Mucosa of descending colon (tissue), 3 donors: Measurements from ENCODE around the gene PRDX3. TPM values are rescaled to one million over a fixed set of nuclear protein-coding genes. Genes with fewer than 3 reads are reported as not detected.
A peak's percentile ranks its signal among the peaks of the same experiment; 100 is the strongest.

Experiments
- ATAC-seq: fragments of 200-7000 bp; cut with Tn5 transposase; one replicate; pipeline ENCODE4 v1.9.1; 2020; ENCODE audit warnings: mild to moderate bottlenecking, moderate library complexity
- DNase-seq, 3 donors: peaks; one replicate each; pipeline ENCODE4 v3.0.0-alpha.2; 2020
- H3K36me3 ChIP-seq: fragments of 200-600 bp; one replicate; pipeline ENCODE4 v1.8.0; 2021; ENCODE audit warnings: low read depth, mild to moderate bottlenecking
- H3K4me1 ChIP-seq: fragments of 200-600 bp; one replicate; pipeline ENCODE4 v1.8.0; 2021; ENCODE audit warnings: low read depth, mild to moderate bottlenecking
- H3K4me3 ChIP-seq: fragments of 200-600 bp; one replicate; pipeline ENCODE4 v1.8.0; 2021; ENCODE audit warnings: mild to moderate bottlenecking
- H3K9me3 ChIP-seq: fragments of 200-600 bp; one replicate; pipeline ENCODE4 v1.8.0; 2021; ENCODE audit warnings: mild to moderate bottlenecking
- intact Hi-C, 2 donors: fragments of 100-400 bp; cut with DNase I in 1 of 2; cut with micrococcal nuclease in 1 of 2; formaldehyde crosslinking; loops; one replicate each; pipeline versions ENCODE4 v1.11.0 to v1.11.1; 2022; cut with DNase I, micrococcal nuclease
- total RNA-seq, 3 donors: library from RNA; stranded (reverse); fragmentation: NEBNext Ultra II Directional in 2 of 3; extraction: Animal tissue kit (Norgen Biotek cat#: 25700) in 2 of 3; gene quantifications; one replicate each; pipeline versions ENCODE4 v1.2.1 to v1.2.4, GENCODE V29; 2021 to 2023
- TF ChIP-seq, protein P1 (sequence below): fragments of 200-600 bp; IDR thresholded peaks from one replicate; pipeline ENCODE4 v1.8.0; 2022; ENCODE audit warnings: antibody characterized with exemption, mild to moderate bottlenecking
- donor health status: DM: no; HTN: no; CAD: no; lungs with moderate emphysema.
- donor health status: DM: no; HTN: no; CAD: no.
- donor health status: DM: no; HTN: yes; CAD: no.

Gene PRDX3
- total RNA-seq, 3 donors from 2014 or later: 98.6 to 140 (median 107) TPM

DNA sequence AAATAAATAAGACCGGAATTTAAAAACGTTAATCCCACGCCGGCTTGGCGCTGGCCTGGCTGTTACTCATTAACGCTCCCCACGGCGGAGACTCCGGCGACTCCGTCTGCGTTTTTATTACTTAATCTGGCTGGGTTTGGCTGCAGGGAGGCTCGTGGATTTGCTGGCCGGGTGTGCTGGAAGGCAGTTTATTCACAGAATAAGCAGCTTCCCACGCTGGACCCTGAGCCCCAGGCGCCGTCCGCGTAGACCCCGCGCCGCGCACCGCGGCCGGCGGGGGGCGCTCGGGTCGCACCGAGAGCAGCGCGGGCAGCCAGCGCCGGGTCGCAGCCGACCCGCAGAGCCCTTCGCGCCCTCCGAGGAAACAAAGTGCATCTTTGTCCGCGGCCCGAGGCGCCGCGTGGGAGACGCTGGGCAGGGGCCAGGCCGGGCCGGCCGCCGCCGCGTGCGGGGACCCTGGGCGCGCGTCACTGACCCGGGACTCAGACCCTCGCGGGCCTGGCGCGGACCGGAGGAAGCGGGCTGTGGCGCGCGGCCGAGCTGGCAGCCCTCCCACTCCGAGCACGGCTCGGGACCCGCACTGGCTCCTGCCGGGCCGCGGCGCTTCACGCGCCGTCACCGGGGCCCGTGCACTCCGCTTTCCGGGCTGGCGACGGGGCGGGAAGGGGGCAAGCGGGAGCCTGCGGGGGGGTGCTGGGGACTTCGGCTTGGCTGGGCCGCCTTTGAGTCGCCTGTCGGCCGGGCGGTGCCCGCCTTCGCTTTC is 28.2 kb upstream of the PRDX3 start:
- no peaks in the 10 kb centered on the region for H3K36me3 ChIP-seq
- peaks cover 18% of the 10 kb centered on the region for H3K4me1 ChIP-seq
- H3K4me3 ChIP-seq: peak overlapping the region; percentile 61
- TF ChIP-seq, protein P1, sequence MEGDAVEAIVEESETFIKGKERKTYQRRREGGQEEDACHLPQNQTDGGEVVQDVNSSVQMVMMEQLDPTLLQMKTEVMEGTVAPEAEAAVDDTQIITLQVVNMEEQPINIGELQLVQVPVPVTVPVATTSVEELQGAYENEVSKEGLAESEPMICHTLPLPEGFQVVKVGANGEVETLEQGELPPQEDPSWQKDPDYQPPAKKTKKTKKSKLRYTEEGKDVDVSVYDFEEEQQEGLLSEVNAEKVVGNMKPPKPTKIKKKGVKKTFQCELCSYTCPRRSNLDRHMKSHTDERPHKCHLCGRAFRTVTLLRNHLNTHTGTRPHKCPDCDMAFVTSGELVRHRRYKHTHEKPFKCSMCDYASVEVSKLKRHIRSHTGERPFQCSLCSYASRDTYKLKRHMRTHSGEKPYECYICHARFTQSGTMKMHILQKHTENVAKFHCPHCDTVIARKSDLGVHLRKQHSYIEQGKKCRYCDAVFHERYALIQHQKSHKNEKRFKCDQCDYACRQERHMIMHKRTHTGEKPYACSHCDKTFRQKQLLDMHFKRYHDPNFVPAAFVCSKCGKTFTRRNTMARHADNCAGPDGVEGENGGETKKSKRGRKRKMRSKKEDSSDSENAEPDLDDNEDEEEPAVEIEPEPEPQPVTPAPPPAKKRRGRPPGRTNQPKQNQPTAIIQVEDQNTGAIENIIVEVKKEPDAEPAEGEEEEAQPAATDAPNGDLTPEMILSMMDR: peak; percentile 60
- H3K9me3 ChIP-seq: no peaks in the 10 kb centered on the region
- ATAC-seq (peak; percentile 71), DNase-seq (peak; percentile 75 to 82 (median 77))
- intact Hi-C loops: loop anchor here (10.0 kb wide), 2 partner anchors 208 to 238 kb away; no protein-coding TSS in a partner anchor

DNA sequence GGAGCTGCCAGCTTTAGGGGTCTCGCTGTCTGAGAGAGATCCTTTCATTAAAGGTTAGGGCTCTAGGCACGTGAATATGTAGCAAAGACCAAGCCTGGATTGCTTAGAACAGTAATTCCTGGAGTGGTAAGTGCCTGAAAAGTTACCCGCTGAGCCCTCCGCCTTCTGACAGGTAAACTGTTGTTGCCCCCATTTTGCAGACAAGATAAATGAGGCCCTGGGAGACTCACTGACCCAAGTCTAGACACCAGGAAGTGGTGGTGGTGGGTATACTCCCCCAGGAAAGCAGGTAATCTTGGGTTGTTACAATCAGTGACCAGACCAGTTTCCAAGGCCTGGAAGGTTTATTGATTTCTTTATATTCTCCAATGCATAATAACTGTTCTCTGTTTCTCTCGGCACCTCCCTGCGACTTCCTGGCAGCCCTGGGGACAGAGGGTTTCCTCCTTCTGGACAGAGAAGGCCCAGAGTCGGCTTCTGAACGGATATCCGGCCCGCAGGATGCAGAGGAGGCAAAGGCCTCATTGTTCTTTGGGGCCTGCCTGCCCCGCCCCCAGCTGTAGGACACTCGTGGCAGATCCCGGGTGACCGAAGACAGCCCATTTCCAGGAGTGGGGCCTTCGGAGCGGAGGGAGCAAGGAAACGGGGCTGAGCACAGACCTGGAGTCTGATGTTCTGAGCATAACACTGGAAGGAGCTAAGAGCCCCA is 27.4 kb upstream of the PRDX3 start:
- ATAC-seq (peak; percentile 40), DNase-seq (peak; percentile 69 to 87 (median 80))
- peaks cover 12% of the 10 kb centered on the region for H3K4me1 ChIP-seq

DNA sequence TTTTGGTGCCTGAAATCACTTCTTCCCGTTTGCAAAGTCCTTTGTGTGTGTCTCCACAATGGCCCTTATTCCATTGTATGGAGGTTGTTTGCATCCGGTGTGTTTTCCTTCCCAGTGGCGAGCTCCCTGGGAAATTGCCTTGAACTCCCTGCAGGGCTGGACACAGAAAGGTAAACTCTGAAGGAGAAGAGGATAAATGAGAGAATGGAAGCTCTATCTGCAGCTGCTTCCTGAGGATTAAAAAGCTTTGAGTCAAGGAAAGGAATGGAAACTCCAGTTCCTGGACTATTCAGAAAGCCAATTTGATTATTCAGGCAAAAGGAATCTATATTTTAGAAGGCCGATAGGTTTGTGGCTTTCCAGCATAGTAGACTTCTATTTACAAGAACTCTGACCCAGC is 24.4 kb upstream of the PRDX3 start:
- intact Hi-C loops: loop anchor here (5.0 to 10.0 kb wide), 3 partner anchors 212 to 242 kb away; no protein-coding TSS in a partner anchor
- Histone ChIP-seq H3K36me3 (no peaks in the 10 kb centered on the region), H3K9me3 (no peaks in the 10 kb centered on the region), H3K4me3 (no peak overlapping the region), H3K4me1 (peaks cover 9% of the 10 kb centered on the region)
- DNase-seq (no peak), ATAC-seq (no peak)
- TF ChIP-seq, protein P1: no peak

More for the DNA sequence above, 27.4 kb upstream of the PRDX3 start:
- Histone ChIP-seq H3K9me3 (no peaks in the 10 kb centered on the region), H3K4me3 (peak overlapping the region; percentile 61), H3K36me3 (no peaks in the 10 kb centered on the region)
- TF ChIP-seq, protein P1: no peak
- intact Hi-C loops: loop anchor here (10.0 kb wide), 2 partner anchors 209 to 239 kb away; no protein-coding TSS in a partner anchor

DNA sequence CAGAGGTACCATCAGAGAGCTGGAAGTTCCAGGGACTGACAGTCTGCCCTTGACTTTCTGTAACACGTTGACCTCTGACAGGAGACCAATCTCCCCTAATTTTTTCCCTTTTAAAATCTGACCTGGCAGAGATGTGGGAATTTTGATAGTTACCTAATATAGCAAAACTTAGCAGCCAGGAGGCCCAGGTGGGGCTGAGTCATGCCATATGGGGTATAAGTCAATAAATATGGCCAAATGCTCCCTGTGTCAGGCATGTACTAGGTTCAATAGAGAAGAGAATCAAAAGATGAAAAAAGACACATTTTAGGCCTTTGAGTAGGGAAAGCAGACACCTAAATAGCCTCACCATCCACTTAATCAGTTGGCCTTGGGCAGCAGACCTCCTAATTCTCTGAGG is 22.6 kb upstream of the PRDX3 start:
- no peak for DNase-seq
- Histone ChIP-seq H3K4me1 (peaks cover 6% of the 10 kb centered on the region), H3K9me3 (no peaks in the 10 kb centered on the region), H3K36me3 (no peaks in the 10 kb centered on the region), H3K4me3 (no peak overlapping the region)
- intact Hi-C loops: loop anchor here (5.0 to 10.0 kb wide), 3 partner anchors 214 to 244 kb away; no protein-coding TSS in a partner anchor
- ATAC-seq: no peak
- TF ChIP-seq, protein P1: no peak

DNA sequence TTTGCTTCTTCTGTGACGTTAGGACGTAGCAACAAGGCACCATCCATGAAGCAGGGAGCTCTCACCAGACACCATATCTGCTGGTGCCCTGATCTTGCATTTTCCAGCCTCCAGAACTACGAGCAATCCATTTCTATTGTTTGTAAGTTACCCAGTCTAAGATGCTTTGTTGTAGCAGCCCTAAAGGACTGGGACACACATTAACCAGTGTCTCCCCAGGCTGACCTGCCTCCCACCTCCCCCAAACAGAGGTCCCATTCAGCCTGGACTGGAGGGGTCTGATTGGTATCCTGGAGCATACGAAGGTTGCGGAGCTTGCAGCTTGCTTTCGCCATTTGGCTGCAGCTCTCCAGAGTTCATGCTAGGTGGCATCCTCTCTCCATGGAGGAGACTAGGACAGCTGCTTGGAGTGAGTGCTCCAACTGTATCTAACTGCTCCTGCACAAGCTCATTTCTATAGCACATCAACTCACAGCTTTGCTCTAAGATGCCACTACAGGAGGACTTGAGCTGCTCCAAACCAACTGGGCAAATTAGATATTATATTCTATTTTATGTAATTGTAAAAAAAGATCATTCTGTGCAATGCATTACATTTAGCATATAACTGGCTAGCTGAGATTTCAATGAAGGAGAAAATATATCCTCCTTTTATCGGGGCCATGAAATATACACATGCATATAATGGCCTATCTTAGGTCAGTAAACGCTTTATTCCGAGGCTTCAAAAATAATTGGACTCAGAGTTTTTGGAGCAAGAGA is 20.8 kb upstream of the PRDX3 start:
- no peaks in the 10 kb centered on the region for H3K9me3 ChIP-seq

More for the DNA sequence above, 20.8 kb upstream of the PRDX3 start:
- no peak overlapping the region for H3K4me3 ChIP-seq
- H3K4me1 ChIP-seq: no peaks in the 10 kb centered on the region
- TF ChIP-seq, protein P1: peak; percentile 60
- H3K36me3 ChIP-seq: no peaks in the 10 kb centered on the region
- DNase-seq: peak in 2 of 3 donors; percentile 49 to 73
- intact Hi-C loops: loop anchor here in 1 of 2 donors (5.0 kb wide), 1 partner anchor 248 kb away; no protein-coding TSS in a partner anchor
- ATAC-seq: peak; percentile 93
